HepG2 (cell line): Measurements from ENCODE around the gene AMOTL2. TPM values are rescaled to one million over a fixed set of nuclear protein-coding genes. Genes with fewer than 3 reads are reported as not detected.

Experiments
- ATAC-seq: fragments of 200-7000 bp; cut with Tn5 transposase; 3 replicates; pipeline ENCODE4 v1.9.1; 2020; ENCODE audit warnings: mild to moderate bottlenecking, moderate library complexity
- BruUV-seq: library from RNA; stranded (reverse); fragments of 400-500 nt; replicated peaks from 2 replicates; lab custom pipeline; 2021; lab: Mats Ljungman, UMichigan
- CTCF ChIA-PET: fragments of 300-600 bp; formaldehyde crosslinking; extraction: SDS; loops from one replicate; lab custom pipeline; 2021; ENCODE audit warnings: low total read pairs, inconsistent platforms, low intra/inter-chr PET ratio; lab: Yijun Ruan, JAX
- POLR2A ChIA-PET: fragments of 350-600 bp; sonication (Branson Sonifier 250); formaldehyde crosslinking; loops from one replicate; lab custom pipeline; 2020; ENCODE audit warnings: antibody characterized with exemption, inconsistent platforms; lab: Yijun Ruan, JAX
- DNase-seq: peaks from one replicate; pipeline ENCODE4 v3.0.0-alpha.2; 2015; ENCODE audit warnings: low spot score
- FAIRE-seq: peaks from 3 replicates; lab custom pipeline; 2011; peaks lifted over from hg19 to GRCh38; lab: Jason Lieb, UNC
- H2AFZ ChIP-seq: one replicate; pipeline ENCODE4 v1.6.1; 2011; ENCODE audit warnings: low read length, inconsistent platforms
- H3K27ac ChIP-seq: fragments of 300-600 bp; 3 replicates; pipeline ENCODE4 v1.8.0; 2011; ENCODE audit warnings: mixed run types, mild to moderate bottlenecking, mixed read lengths, low read length, inconsistent platforms; ENCODE audit not compliant: insufficient read depth; ENCODE audit errors: extremely low read length
- H3K27me3 ChIP-seq, 2 experiments: fragments of 200-600 bp in 1 of 2; 2 replicates in 1 of 2; 3 replicates in 1 of 2; pipeline versions ENCODE4 v1.6.0 to v1.8.0; 2011; ENCODE audit warnings: low read length in 2 of 2, mild to moderate bottlenecking in 2 of 2, moderate library complexity in 2 of 2, inconsistent platforms in 1 of 2; ENCODE audit not compliant: insufficient read depth in 2 of 2, control insufficient read depth in 1 of 2
- H3K36me3 ChIP-seq, 2 experiments: fragments of 200-600 bp in 1 of 2; replicated peaks in 1 of 2; 2 replicates in 1 of 2; 3 replicates in 1 of 2; pipeline versions ENCODE4 v1.5.1 to v1.8.0; 2011; ENCODE audit warnings: low read length in 2 of 2, inconsistent platforms in 1 of 2; ENCODE audit not compliant: insufficient read depth in 2 of 2, control insufficient read depth in 1 of 2
- H3K4me1 ChIP-seq: 2 replicates; pipeline ENCODE4 v1.5.1; 2012; ENCODE audit warnings: low read length, inconsistent platforms; ENCODE audit not compliant: insufficient read depth
- H3K4me2 ChIP-seq: 2 replicates; pipeline ENCODE4 v1.6.0; 2011; ENCODE audit warnings: low read depth, low read length, inconsistent platforms
- H3K4me3 ChIP-seq, 3 experiments: fragments of 200-600 bp in 1 of 3; sonication (generic), shearing (Covaris generic) in 1 of 3; replicated peaks in 1 of 3; 2 replicates each; pipeline ENCODE4 v1.5.1; 2011 to 2016; ENCODE audit warnings: low read length in 3 of 3, inconsistent platforms in 2 of 3, low read depth in 2 of 3, mild to moderate bottlenecking in 2 of 3, control low read depth in 1 of 3, mixed read lengths in 1 of 3; ENCODE audit not compliant: insufficient read depth in 1 of 3
- H3K79me2 ChIP-seq: one replicate; pipeline ENCODE4 v1.6.1; 2011; ENCODE audit warnings: low read length, inconsistent platforms; ENCODE audit not compliant: insufficient read depth
- H3K9ac ChIP-seq: 2 replicates; pipeline ENCODE4 v1.6.0; 2011; ENCODE audit warnings: mild to moderate bottlenecking, low read depth, low read length, inconsistent platforms; ENCODE audit not compliant: insufficient read depth
- H3K9me3 ChIP-seq: 2 replicates; pipeline ENCODE4 v1.5.1; 2012; ENCODE audit warnings: mild to moderate bottlenecking, low read length
- H4K20me1 ChIP-seq: 2 replicates; pipeline ENCODE4 v1.6.0; 2011; ENCODE audit warnings: inconsistent platforms, mild to moderate bottlenecking, low read length, moderate library complexity; ENCODE audit not compliant: insufficient read depth
- DR1 ChIP-seq: sonication (generic); formaldehyde crosslinking; IDR thresholded peaks from 2 replicates; pipeline ENCODE4 v1.8.0; 2021; ENCODE audit warnings: mild to moderate bottlenecking, missing genetic modification reagents, inconsistent platforms
- KDM1A ChIP-seq: IDR thresholded peaks from 2 replicates; pipeline ENCODE4 v1.6.1; 2016; ENCODE audit warnings: missing compliant biosample characterization
- MAFG ChIP-seq: sonication (generic); formaldehyde crosslinking; IDR thresholded peaks from 2 replicates; pipeline ENCODE4 v1.5.1; 2020; ENCODE audit warnings: mild to moderate bottlenecking, missing genetic modification reagents
- MBNL3 ChIP-seq: fragments of 250-450 bp; sonication (Bioruptor Pico); conservative IDR thresholded peaks from 2 replicates; pipeline ENCODE4 v1.8.0; 2022; ENCODE audit warnings: mild to moderate bottlenecking, inconsistent platforms
- MEIS2 ChIP-seq: sonication (generic); formaldehyde crosslinking; IDR thresholded peaks from 2 replicates; pipeline ENCODE4 v1.9.0; 2021; ENCODE audit warnings: mild to moderate bottlenecking, missing genetic modification reagents
- PATZ1 ChIP-seq: sonication (generic); formaldehyde crosslinking; IDR thresholded peaks from 2 replicates; pipeline ENCODE4 v1.4.0; 2020; ENCODE audit warnings: missing genetic modification reagents
- SRF ChIP-seq: IDR thresholded peaks from 2 replicates; pipeline ENCODE4 v1.6.1; 2011; ENCODE audit warnings: mild to moderate bottlenecking, low read depth, low read length, moderate library complexity
- SRSF4 ChIP-seq: fragments of 200-400 bp; formaldehyde crosslinking; IDR thresholded peaks from one replicate; pipeline ENCODE4 v1.6.1; 2018; ENCODE audit warnings: mild to moderate bottlenecking, low read depth, low read length, moderate library complexity; ENCODE audit not compliant: poor library complexity, severe bottlenecking
- TFAP4 ChIP-seq: sonication (generic); IDR thresholded peaks from 2 replicates; pipeline ENCODE4 v1.6.1; 2016; ENCODE audit warnings: low read depth, borderline replicate concordance
- THYN1 ChIP-seq: sonication (generic); formaldehyde crosslinking; IDR thresholded peaks from 2 replicates; pipeline ENCODE4 v1.8.1; 2023; ENCODE audit warnings: low read depth, mild to moderate bottlenecking, moderate library complexity, missing genetic modification reagents, borderline replicate concordance
- XBP1 ChIP-seq: sonication (generic); formaldehyde crosslinking; IDR thresholded peaks from 2 replicates; pipeline ENCODE4 v1.5.0; 2020; ENCODE audit warnings: missing genetic modification reagents
- ZMAT5 ChIP-seq: sonication (generic); formaldehyde crosslinking; IDR thresholded peaks from 2 replicates; pipeline ENCODE4 v1.5.0; 2020; ENCODE audit warnings: mild to moderate bottlenecking, low read depth, missing genetic modification reagents, borderline replicate concordance
- ZNF652 ChIP-seq: IDR thresholded peaks from 2 replicates; pipeline ENCODE4 v1.6.1; 2016; ENCODE audit warnings: low read depth, borderline replicate concordance
- ZNF672 ChIP-seq: sonication (generic); formaldehyde crosslinking; IDR thresholded peaks from 2 replicates; pipeline ENCODE4 v1.8.1; 2022; ENCODE audit warnings: missing genetic modification reagents
- ZNF776 ChIP-seq: sonication (generic); formaldehyde crosslinking; IDR thresholded peaks from 2 replicates; pipeline ENCODE4 v1.4.0; 2020; ENCODE audit warnings: mild to moderate bottlenecking, missing genetic modification reagents
- WGBS: methylation state at CpG from one replicate; pipeline ENCODE4 v1.1.6; 2017; ENCODE audit warnings: low lambda C conversion rate; 5-methylcytosine and 5-hydroxymethylcytosine counted together
- in situ Hi-C: cut with HindIII; loops from 2 replicates; pipeline ENCODE4 v1.10.0; 2017; ENCODE audit warnings: low pct_unique_long_range_greater_than_20kb; ENCODE audit not compliant: extremely low pct_ligation_motif_present
- intact Hi-C: fragments of 100-400 bp; cut with micrococcal nuclease; formaldehyde crosslinking; loops from one replicate; pipeline ENCODE4 v1.10.0; 2022; ENCODE audit not compliant: unreplicated experiment
- polyA plus RNA-seq, 8 experiments: library from polyadenylated mRNA; depleted of rRNA in 3 of 8; stranded (reverse) in 7 of 8; unstranded in 1 of 8; fragments of >200 nt; fragmentation: Illumina TruSeq in 4 of 8; extraction: Trizol in 4 of 8; gene quantifications; 2 replicates each; pipeline versions ENCODE4 v1.2.1 to v1.2.3, GENCODE V29; 2011 to 2016; ENCODE audit warnings: low read depth in 4 of 8, missing spikeins in 1 of 8, mixed read lengths in 1 of 8; ENCODE audit not compliant: insufficient read depth in 1 of 8
- total RNA-seq, 5 experiments: library from RNA; depleted of rRNA; stranded (reverse); fragments of >200 nt; fragmentation: Illumina TruSeq; extraction: Trizol; gene quantifications; 2 replicates each; pipeline ENCODE4 v1.2.3, GENCODE V29; 2016; ENCODE audit warnings: low read depth in 1 of 5
- TF ChIP-seq, protein P1 (sequence below): sonication (generic); formaldehyde crosslinking; IDR thresholded peaks from 2 replicates; pipeline ENCODE4 v1.4.0; 2020; ENCODE audit warnings: missing genetic modification reagents
- TF ChIP-seq, protein P2 (sequence below): sonication (generic); formaldehyde crosslinking; IDR thresholded peaks from 2 replicates; pipeline ENCODE4 v1.9.0; 2021; ENCODE audit warnings: missing genetic modification reagents, borderline replicate concordance
- TF ChIP-seq, protein P3 (sequence below): sonication (generic); formaldehyde crosslinking; IDR thresholded peaks from 2 replicates; pipeline ENCODE4 v1.4.0; 2020; ENCODE audit warnings: missing genetic modification reagents, low read depth, mild to moderate bottlenecking, borderline replicate concordance

AMOTL2 gene
- total and polyA plus RNA-seq, 2 of the 13 experiments (the other 11 are each of a cell fraction or from before 2014, with no cell fraction given) = 17.3 to 18.5 TPM

GRCh38 chr3:134407239-134407625 is 33.0 kb upstream of the AMOTL2 start:
- H2AFZ ChIP-seq = no peak overlapping the region
- in situ Hi-C loops = no loop called here
- H3K27ac ChIP-seq = no peak overlapping the region
- no peaks in the 10 kb centered on the region for H3K4me1 ChIP-seq
- CTCF ChIA-PET = no interaction called here
- no peak overlapping the region for H3K4me2 ChIP-seq
- H3K79me2 ChIP-seq = no peaks in the 10 kb centered on the region
- no peaks in the 10 kb centered on the region for H3K9me3 ChIP-seq
- ATAC-seq (peak; percentile 31), DNase-seq (no peak), FAIRE-seq (no peak)
- H3K4me3 ChIP-seq = no peak overlapping the region
- H3K27me3 ChIP-seq = peaks cover 7 to 32% of the 10 kb centered on the region in 2 experiments; a peak in 4 of 5 replicates
- no peaks in the 10 kb centered on the region for H3K36me3 ChIP-seq
- 53% methylated on average over 6 of the region's 6 CpGs for whole genome bisulfite sequencing
- no peaks in the 10 kb centered on the region for H4K20me1 ChIP-seq
- intact Hi-C loops = no loop called here
- POLR2A ChIA-PET = no interaction called here
- BruUV-seq = no TSS peak
- no peak overlapping the region for H3K9ac ChIP-seq
- no peak for TF ChIP-seq KDM1A (CRISPR knock-in tag)
- TF ChIP-seq THYN1 (CRISPR knock-in tag) = no peak
- TF ChIP-seq ZMAT5 (CRISPR knock-in tag) = no peak
- TF ChIP-seq, protein P1, sequence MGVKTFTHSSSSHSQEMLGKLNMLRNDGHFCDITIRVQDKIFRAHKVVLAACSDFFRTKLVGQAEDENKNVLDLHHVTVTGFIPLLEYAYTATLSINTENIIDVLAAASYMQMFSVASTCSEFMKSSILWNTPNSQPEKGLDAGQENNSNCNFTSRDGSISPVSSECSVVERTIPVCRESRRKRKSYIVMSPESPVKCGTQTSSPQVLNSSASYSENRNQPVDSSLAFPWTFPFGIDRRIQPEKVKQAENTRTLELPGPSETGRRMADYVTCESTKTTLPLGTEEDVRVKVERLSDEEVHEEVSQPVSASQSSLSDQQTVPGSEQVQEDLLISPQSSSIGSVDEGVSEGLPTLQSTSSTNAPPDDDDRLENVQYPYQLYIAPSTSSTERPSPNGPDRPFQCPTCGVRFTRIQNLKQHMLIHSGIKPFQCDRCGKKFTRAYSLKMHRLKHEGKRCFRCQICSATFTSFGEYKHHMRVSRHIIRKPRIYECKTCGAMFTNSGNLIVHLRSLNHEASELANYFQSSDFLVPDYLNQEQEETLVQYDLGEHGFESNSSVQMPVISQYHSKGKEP (CRISPR knock-in tag) = no peak
- TF ChIP-seq MEIS2 (CRISPR knock-in tag) = no peak
- TF ChIP-seq SRSF4 = no peak
- TF ChIP-seq MBNL3 (CRISPR knock-in tag) = no peak
- TF ChIP-seq ZNF672 (CRISPR knock-in tag) = no peak
- no peak for TF ChIP-seq DR1
- no peak for TF ChIP-seq TFAP4
- no peak for TF ChIP-seq PATZ1 (CRISPR knock-in tag)
- TF ChIP-seq, protein P2, sequence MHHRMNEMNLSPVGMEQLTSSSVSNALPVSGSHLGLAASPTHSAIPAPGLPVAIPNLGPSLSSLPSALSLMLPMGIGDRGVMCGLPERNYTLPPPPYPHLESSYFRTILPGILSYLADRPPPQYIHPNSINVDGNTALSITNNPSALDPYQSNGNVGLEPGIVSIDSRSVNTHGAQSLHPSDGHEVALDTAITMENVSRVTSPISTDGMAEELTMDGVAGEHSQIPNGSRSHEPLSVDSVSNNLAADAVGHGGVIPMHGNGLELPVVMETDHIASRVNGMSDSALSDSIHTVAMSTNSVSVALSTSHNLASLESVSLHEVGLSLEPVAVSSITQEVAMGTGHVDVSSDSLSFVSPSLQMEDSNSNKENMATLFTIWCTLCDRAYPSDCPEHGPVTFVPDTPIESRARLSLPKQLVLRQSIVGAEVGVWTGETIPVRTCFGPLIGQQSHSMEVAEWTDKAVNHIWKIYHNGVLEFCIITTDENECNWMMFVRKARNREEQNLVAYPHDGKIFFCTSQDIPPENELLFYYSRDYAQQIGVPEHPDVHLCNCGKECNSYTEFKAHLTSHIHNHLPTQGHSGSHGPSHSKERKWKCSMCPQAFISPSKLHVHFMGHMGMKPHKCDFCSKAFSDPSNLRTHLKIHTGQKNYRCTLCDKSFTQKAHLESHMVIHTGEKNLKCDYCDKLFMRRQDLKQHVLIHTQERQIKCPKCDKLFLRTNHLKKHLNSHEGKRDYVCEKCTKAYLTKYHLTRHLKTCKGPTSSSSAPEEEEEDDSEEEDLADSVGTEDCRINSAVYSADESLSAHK (CRISPR knock-in tag) = no peak
- no peak for TF ChIP-seq XBP1
- no peak for TF ChIP-seq SRF
- TF ChIP-seq ZNF652 = no peak
- no peak for TF ChIP-seq ZNF776
- no peak for TF ChIP-seq MAFG (CRISPR knock-in tag)
- TF ChIP-seq, protein P3, sequence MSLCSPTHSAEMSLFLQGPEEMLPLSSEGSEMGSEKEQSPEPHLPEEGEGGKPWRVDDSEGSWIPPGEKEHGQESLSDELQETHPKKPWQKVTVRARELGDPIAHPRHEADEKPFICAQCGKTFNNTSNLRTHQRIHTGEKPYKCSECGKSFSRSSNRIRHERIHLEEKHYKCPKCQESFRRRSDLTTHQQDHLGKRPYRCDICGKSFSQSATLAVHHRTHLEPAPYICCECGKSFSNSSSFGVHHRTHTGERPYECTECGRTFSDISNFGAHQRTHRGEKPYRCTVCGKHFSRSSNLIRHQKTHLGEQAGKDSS (CRISPR knock-in tag) = no peak
